HG03520 (cell line): ENCODE results near the gene HHLA2.

Experiments
- ATAC-seq: cut with Tn5 transposase; IDR thresholded peaks from one replicate; pipeline ENCODE4 v1.9.1; 2021; ENCODE audit warnings: mild to moderate bottlenecking, moderate library complexity; ENCODE audit not compliant: unreplicated experiment

HHLA2 gene

DNA sequence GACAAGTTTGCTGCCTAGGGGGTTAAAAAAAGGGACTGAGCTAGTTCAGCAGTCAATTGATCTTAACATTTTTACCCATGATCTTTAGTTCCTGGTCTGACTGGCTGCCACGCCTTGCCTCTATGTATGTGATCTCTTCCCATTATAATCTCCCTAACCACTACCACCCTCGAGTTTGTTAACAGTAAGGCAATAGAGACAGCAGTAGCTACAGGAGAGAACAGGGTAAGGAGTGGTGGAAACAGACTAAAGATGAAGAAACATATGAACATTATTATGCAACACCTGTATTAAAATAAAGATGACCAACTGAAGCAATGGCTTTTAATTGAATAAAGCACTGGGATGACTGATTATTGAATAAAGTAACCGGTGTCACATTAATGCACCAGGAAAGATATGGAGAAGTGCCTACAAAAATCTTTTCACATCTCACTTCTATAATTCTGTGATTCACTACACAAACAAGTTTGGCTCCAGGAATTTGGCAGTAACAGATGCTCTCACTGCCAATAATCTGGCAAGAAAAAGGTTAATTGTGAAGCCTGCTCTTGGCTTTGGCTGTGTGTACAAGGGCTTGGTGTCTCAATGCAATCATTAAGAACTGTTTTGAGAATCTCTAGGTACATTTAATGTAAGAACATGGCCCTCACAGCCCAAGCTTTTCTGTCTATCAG lies 95.7 kb downstream of the HHLA2 start:
- ATAC-seq, result no peak

DNA sequence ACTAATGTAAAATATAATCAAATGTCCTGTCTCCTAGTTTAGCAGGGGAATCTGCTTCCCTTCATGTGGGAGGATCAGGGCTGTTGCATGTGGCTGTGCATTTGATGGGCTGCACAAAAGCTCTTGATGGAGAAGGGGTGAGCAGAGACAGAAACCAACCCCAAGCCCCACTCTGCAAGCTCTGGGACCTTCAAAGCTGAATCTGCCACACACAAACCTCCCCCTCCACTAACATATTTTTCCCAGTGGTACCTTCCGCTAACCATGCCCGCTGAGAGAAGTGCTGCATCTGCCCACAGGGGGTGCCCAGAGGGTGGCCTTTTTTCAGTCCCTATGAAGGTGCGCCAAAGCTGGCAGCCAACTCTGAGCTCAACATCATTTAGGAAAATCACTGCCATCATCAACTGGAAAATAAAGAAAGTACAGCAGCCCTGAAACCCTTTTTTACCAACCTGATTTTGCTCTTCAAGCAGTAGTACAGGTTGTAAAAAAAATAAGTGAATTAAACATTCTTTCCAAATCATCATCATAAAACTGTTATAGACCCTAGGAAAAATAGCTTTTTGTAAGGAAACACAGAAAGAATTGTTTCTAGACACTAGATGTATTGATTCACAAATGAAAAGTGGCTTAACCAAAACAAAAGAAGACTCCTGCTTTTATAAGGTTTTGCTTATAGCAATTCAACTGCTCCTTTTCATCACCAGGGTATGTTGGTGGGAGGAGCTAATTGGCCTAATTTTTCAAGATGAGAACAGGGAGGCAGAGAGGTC lies 97.0 kb downstream of the HHLA2 start:
- ATAC-seq, result no peak

DNA sequence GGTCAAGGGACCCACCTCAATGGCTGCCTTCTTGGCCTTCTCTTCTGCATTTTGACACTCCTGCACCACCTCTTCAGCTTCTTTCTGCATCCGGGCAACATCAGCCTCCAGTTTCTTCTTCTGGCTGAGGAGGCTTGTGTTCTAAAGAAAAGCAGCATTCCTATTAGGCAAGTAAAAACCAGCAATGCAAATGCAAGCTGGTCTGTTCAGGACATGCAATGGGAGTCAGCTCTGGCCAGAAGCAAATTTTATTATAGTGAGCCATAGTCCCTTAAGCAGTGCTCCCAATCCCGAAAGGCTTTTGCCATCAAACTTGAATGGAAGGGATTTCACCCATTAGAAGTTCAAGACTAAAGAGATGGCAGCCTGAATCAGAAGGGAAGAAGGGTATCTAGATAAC lies 97.7 kb downstream of the HHLA2 start:
- ATAC-seq, result no peak

DNA sequence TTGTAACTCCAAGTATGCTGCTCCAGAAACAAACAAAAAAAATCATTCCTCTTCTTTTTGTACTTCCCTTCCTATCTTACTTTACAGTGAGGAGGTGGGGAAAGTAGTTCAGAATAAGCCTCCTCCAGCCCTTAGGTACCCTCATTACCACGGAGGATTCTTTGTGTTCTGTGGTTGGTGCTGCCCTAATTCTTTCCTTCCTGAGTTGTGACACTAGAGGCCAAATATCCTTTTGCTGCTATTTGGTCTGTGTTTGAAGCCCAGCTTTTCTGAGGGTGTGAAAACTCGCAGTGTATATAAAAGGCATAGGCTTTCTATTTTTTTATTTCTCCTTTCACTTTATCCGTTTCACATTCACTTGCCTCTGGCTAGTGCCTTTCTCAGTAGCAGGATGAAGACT lies 98.2 kb downstream of the HHLA2 start:
- ATAC-seq, result no peak

DNA sequence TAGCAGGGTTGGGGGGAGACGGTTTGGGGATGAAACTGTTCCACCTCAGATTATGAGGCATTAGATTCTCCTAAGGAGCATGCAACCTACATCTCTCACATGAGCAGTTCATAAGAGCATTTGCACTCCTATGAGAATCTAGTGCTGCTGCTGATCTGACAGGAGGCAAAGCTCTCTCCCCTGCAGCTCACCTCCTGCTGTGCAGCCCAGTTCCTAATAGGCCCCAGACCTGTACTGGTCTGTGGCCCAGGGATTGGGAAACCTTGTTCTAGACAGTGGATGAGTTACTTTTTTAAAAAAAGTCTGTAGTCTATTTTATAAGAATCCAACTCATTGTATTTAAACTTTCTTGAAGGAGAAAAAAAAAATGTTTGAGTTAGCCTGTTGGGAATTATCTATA lies 100.0 kb downstream of the HHLA2 start:
- ATAC-seq, result no peak

DNA sequence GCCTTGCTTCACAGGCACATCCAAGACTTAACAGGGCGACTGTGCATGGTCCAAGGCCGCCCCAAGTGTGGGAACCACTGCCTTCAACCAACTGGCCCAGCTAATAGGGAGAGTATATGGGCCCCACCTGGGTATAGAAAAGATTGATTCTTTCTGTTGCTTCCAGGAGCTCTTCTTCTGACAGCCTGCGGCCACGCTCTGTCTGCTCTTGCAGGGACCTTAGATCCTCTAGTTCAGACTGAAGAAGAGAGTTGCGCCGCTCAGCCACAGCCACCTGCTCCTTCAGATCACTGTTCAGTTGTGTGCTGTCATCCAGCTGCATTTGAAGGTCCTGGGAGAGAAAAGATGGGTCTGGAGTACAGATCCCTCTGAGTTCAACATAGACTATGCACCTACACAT lies 102.2 kb downstream of the HHLA2 start:
- no peak for ATAC-seq

DNA sequence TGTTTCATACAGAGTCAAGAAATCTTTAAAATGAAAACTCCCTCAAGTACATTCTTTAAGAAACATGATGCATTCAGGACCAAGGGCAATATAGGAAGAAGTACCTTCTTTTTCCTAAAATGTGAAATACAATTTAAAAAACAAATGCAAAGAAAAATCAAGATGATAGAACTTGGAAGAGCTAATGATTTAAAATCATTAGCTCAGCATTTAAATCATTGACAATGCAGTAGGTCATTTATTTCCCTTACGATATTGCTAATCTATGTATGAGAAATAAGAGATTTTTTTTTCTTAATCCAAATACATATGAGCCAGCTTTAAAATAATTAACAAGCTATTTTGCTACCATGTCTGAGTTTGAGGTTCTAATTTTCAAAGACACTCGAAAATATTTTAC lies 105.5 kb downstream of the HHLA2 start:
- ATAC-seq, result no peak

DNA sequence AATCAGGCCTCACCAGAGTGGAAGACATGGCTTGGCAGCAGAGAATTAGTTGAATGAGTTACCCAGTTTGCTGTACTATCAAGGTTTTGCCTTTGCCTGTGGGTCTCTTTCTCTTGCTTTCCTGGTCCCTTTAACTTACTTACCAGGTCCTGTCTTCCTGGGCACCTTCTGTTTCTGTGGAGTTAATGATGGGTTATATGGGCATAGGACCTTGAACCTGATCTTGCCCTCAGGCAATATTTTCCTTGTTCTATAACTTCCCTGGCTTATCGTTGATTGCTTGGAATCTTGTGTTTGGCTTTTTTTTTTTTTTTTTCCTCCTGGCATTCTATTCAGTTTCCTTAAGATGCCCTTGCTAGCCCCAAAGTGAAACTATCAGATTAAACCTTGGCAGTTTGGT lies 106.8 kb downstream of the HHLA2 start:
- ATAC-seq, result no peak

DNA sequence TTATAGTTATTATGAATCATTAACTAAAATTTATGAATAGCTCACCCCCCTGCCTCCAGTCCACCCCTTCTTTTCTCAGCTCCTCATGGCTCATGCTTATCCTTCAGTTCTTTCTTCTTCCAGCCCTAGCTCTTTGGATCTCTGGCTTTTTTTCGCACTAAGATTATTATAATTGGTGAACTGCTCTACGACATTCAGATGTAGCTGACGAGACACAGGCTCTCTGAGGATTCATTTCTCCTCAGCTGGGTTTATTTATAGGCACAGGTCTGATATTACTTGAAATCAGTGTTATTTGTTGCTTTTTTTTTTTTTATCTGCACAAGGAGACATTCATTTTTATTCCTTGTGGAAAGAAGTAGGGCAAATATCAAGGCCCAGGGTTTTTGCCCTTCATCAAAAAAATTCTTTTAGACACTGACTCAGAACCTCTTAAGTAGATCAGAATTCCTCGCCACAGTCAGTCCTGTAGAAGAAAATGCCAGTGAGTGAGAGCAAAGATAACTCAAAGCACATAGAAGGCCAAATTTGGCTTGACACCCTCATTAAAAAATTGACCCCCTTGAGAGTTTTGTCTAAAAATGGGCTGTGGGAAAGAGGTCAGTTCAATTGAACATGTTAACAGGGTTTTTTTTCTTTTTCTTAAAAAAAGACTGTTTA lies 107.5 kb downstream of the HHLA2 start:
- ATAC-seq, result no peak

DNA sequence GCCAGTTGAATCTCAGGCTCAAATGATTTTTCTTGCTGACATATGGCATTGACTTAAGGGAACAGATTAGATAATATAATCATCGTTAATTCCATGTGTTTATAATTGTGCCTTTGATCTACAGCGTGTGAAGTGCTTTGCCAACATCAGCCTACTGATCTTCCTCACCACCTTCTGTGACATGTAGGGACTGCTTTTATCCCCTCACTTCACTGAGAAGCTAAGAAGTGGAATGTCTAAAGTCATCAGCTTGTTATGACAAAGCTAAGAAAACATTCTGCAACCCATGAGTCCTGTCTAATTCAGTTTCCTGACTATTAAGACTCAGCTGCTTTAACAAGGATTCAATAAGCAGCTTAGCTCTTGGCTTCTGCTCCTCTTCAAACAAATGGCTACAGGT lies 108.0 kb downstream of the HHLA2 start:
- no peak for ATAC-seq

DNA sequence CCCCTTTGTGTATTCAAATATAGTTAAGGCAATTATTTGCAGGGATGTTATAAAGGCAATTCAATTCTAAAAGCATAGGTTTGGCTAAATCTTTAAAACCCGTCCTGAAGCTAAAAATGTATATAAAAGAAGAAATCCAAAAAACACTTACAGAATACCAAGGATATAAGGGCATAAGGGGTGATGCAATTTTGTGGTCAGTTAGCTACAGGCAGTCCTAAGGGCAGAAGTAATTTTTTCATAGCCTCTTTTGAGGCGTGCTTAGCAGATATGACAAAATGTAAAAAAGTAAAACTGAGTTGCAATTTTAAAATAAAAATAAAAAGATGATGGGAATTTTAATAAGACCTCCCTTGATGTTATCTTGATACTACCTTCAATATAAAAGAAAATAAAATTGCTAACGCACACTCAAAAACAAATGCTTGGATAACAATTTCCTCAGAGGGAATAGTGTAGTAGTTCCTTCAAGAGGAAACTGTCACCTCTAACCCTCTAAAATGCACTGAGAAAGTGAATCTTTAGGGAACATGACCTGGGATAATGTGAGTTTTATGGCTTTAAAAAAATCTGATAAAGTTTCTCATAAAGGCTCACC lies 109.8 kb downstream of the HHLA2 start:
- no peak for ATAC-seq

DNA sequence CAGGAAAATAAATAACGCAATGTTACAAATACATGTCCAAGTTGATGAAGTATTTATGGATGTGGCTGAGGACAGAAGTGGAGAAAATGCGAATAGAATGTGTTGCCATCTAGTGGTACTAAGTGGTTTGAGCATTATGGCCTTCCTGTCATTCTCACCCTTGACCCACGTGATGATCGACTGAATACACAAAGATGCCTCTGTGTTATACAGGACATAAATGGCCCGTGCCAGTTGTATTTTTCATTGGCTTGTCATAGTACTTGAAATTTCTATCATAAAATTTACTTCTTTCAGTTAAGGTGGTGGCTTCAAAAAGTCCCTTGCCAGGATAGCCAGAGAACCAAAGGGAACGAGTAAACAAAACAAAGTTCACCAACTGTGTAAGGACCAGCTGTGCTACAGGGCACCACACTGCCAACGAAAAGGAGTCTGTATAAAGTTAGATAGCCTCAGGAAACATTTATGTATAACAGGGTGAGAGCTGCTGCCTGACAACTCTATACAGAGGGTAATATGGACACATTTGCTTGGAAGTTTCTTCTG lies 110.4 kb downstream of the HHLA2 start:
- peak; percentile 92 for ATAC-seq

DNA sequence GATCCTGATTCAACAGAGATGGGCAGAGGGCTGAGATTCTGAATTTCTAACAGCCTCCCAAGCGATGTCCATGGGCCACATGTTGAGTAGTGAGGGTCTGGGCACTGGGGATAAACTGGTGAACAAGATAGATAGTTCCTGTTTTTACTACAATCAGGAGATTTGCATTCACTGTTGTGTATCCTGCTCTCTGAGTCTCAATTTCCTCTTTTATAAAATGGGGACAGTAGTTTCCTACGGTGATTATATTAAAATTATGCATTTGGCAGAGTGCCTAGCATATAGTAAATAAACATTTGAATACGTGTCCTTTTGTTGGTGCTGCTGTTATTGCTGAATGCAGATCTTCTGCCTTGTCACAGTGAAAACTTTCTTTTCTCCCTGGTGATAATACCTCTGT lies 111.5 kb downstream of the HHLA2 start:
- ATAC-seq, result no peak

DNA sequence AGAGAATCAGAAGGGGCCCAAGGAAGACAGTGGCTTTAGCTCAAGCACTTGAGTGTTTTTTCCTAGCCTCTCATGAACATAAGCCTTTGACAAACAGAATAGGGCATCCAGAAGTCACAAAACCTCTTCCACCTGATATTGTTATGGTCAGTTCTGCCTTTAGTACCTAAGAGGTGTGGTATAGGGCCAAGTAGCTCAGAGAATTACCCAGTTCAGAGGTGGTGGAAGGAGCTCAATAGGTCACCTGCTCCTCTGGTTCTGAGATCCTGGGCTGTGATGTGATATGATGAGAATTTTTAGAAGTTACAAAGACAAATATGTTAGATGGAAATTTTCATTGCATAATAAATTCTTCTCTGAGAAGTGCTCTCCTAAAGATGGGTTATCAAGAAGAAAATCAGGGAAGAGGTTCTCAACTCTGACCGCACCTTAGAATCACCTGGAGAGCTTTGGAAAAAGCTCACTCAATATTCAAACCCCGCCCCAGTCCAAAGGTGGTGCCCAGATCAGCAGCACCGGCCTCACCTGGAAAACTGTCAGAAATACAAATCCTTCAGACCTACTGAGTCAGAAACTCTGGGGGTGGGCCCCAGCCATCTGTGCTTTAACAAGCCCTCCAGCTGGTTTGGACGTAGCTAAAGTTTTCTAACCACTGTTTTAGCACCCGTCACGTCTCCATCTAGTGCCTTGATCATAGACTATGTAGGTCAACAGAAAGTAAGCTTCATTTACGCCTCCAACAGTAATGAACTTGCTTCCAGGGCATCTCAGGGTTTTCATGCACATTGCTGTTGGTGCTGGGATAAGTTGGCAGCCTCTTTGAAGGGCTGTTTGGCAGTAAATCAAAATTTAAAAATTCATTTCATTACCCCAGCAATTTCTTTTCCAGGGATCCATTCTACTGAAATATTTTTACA lies 112.8 kb downstream of the HHLA2 start:
- ATAC-seq, result no peak

DNA sequence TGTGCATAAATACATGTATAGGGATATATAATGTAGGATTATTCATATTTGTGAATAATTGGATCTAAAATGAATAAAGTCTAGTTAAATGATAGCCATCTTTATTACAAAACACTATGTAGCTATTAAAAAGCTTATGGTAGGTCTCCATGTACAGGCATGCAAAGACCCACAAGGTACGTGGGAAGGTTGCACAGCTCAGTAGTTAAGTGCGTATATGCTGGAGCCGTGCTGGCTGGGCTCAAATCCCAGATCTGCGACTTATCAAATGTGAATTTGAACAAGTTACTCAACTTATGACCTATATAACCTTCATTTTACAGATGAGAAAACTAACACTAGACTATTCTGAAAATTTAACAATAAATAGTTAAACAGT lies 113.4 kb downstream of the HHLA2 start:
- ATAC-seq, result no peak

DNA sequence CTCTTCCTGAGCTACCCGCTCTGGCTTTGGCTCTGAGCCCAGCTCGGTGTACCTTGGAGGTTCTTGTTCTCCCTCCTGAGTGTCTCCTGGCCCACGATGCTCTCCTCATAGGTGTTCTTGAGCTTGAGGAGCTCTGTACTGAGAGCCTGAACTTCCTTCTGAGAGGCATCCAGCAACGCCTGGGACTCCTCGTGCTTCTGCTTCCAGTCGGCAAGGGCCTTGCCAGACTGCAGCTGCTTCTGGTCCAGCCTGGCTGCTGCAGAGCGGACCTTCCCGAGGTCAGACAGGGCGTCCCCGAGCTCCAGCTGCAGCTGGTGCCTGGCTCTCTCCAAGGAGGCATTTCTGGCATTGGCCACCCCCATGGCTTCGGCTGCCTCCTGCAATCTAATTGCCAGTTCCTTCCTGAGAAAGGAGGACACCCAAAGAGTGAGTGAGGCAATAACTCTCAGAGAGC lies 114.2 kb downstream of the HHLA2 start:
- ATAC-seq, result no peak

DNA sequence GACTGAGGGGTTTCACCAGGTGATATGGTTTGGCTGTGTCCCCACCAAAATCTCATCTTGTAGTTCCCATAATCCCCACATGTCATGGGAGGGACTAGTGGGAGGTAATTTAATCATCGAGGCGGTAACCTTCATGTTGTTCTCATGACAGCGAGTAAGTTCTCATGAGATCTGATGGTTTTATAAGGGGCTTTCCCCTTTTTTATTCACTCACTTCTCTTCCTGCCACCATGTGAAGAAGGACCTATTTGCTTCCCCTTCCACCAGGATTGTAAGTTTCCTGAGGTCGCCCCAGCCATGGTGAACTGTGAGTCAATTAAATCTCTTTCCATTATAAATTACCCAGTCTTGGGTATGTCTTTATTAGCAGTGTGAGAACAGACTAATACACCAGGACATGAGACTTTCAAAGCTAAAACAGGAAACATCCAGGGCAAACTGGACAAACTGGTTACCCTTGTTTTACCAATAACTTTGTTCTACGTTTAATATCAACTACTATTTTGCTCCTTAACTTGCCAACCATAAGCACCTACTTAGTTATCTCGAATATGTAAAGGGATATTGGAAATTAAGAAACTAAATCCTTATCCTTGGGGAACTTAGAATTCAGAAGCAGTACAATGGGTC lies 115.9 kb downstream of the HHLA2 start:
- ATAC-seq, result no peak

DNA sequence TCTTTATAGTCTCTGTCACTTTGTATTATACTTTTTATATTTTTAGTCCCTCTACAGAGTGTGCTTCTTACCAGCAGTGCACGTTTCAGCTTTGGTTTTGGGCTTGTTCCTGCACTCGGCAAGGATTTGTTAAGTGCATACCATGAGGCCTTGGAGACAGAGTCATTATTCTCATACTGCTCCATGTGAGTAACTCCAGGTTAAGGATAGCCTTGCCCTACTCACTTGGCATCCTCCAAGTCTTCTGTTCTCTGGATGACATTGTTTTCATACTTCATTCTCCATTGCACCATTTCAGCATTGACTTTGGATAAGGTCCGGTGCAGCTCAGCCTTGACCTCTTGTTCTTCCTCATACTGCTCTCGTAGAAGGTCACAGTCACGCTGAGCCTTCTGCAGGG lies 117.7 kb downstream of the HHLA2 start:
- no peak for ATAC-seq

DNA sequence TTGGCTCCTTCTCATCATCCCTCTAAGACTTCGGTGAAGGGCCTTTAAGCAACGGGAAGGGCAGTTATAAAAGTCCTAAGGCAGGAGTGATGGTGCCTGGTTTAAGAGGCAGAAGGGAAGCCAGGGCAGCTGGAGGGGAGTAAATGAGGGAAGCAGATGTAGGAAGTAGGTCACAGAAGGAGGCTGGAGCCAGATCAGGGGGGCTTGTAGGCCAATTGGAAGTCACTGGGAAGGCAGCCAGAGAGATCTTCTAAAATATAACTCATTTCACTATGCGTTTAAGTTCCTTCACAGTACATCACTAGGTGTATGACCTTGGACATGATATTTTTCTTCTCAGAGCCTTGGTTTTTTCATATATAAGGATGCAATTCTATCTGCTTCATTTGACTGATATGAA lies 119.3 kb downstream of the HHLA2 start:
- ATAC-seq, result no peak
